A549 treated with RU486 at 1 μM for 4 hours (cell line): ENCODE measurements around the gene FOXP1. TPM values are rescaled to one million over a fixed set of nuclear protein-coding genes. Genes with fewer than 3 reads are reported as not detected.

Experiments used
- total RNA-seq: library from RNA; stranded (reverse); fragments of 200-300 nt; extraction: Qiagen RNA extraction; gene quantifications from 5 replicates; pipeline ENCODE4 v1.2.3, GENCODE V29; 2022; ENCODE audit warnings: low read depth

FOXP1 gene
- 7.3 to 12.0 TPM (median 9.5 TPM) in 5 replicates for total RNA-seq

DNA sequence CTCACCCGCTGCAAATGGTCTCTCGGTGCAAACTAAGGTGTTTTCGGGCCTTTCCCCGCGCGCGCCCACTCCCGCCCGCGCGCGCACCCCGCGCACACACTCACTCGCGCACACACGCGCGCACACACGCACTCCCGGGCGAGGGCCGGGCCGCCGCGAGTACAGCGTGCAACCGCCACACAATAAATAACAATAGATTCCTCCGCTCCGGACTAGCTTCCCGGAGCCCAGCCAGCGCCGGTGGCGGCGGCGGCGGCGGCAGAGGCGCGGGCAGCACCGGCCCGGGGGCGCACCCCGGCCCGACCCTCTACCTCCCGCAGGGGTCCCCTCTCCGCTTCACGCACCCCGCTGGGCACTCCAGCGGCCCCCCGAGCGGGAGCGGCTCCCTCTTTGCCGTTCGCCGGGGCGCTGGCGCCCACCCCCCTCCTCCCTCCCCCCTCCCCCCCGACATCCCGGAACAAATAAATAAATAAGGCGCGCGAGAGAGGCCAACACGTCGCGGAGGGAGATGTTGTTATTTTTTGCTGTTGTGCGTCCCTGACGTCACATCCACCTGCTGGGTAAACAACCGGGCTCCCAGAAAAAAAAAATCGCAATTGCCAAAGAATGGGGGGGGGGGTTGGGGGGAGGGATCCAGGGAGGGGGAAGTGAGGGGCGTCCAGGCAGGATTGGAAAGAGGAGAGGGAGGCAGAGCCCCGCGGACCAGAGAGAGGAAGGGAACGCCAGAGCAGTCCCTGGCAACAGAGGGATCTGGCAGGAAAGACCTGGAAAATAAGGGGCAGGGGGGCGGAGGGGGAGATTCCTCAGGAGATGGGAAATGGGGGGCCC, at the start of gene FOXP1:
TSS of gene FOXP1 (minus strand) at position 163 of the 828 bp plus-strand sequence. CDS start 385,347 bp downstream, outside the sequence.

Other genes with a start within 250 kb of the FOXP1 start
- gene EIF4E3, start 141.7 kb upstream of the FOXP1 start, total RNA-seq, result 1.6 to 3.8 TPM (median 3.7 TPM) in 5 replicates
- 2.1 to 3.8 TPM (median 3.5 TPM) in 5 replicates for gene GPR27, start 170.1 kb upstream of the FOXP1 start, total RNA-seq
- gene PROK2, start 201.4 kb upstream of the FOXP1 start, total RNA-seq, result not detected in 5 replicates